MM.1S (cell line): ENCODE measurements around the gene GUCY2C.
"Not testable (repeated sequence)": the region's sequence is repeated elsewhere in the genome, so short reads cannot be mapped to it uniquely, and the experiment has no call there.

Experiments used
- DNase-seq: peaks from one replicate; pipeline ENCODE4 v3.0.0-alpha.2; 2015
- H2AFZ ChIP-seq: fragments of 300-600 bp; sonication (generic); 2 replicates; pipeline ENCODE4 v1.6.0; 2016; ENCODE audit warnings: antibody characterized with exemption, low read length
- H3F3A ChIP-seq: fragments of 300-600 bp; sonication (generic); 2 replicates; pipeline ENCODE4 v1.6.1; 2016; ENCODE audit warnings: mild to moderate bottlenecking, antibody characterized with exemption, low read length, moderate library complexity, mixed read lengths; ENCODE audit not compliant: insufficient read depth
- H3K27ac ChIP-seq: fragments of 300-600 bp; sonication (generic); 2 replicates; pipeline ENCODE4 v1.5.1; 2016; ENCODE audit warnings: mild to moderate bottlenecking, low read length
- H3K27me3 ChIP-seq: fragments of 300-600 bp; sonication (generic); replicated peaks from 2 replicates; pipeline ENCODE4 v1.6.0; 2016; ENCODE audit warnings: low read length; ENCODE audit not compliant: insufficient read depth
- H3K36me3 ChIP-seq: fragments of 300-600 bp; sonication (generic); replicated peaks from 2 replicates; pipeline ENCODE4 v1.6.1; 2016; ENCODE audit warnings: mild to moderate bottlenecking, low read length, mixed read lengths; ENCODE audit not compliant: insufficient read depth
- H3K4me1 ChIP-seq: fragments of 300-600 bp; sonication (generic); 2 replicates; pipeline ENCODE4 v1.6.1; 2016; ENCODE audit warnings: low read length, mixed read lengths
- H3K4me2 ChIP-seq: fragments of 300-600 bp; sonication (generic); 2 replicates; pipeline ENCODE4 v1.6.0; 2016; ENCODE audit warnings: low read depth, low read length
- H3K4me3 ChIP-seq: fragments of 300-600 bp; sonication (generic); 2 replicates; pipeline ENCODE4 v1.5.1; 2016; ENCODE audit warnings: low read length, mixed read lengths
- H3K79me2 ChIP-seq: fragments of 300-600 bp; sonication (generic); 2 replicates; pipeline ENCODE4 v1.6.1; 2016; ENCODE audit warnings: mixed run types, low read length, mixed read lengths
- H3K9ac ChIP-seq: fragments of 300-600 bp; sonication (generic); 2 replicates; pipeline ENCODE4 v1.6.1; 2016; ENCODE audit warnings: low read length, mixed read lengths
- H3K9me2 ChIP-seq: fragments of 300-600 bp; sonication (generic); replicated peaks from 2 replicates; pipeline ENCODE4 v1.6.1; 2016; ENCODE audit warnings: mild to moderate bottlenecking, low read length, mixed read lengths; ENCODE audit not compliant: insufficient read depth
- H3K9me3 ChIP-seq: fragments of 300-600 bp; sonication (generic); replicated peaks from 2 replicates; pipeline ENCODE4 v1.6.1; 2016; ENCODE audit warnings: mild to moderate bottlenecking, low read length, mixed read lengths; ENCODE audit not compliant: insufficient read depth
- H4K20me1 ChIP-seq: fragments of 300-600 bp; sonication (generic); 2 replicates; pipeline ENCODE4 v1.6.1; 2016; ENCODE audit warnings: mild to moderate bottlenecking, low read length, moderate library complexity, mixed read lengths; ENCODE audit not compliant: insufficient read depth
- CTCF ChIP-seq: fragments of 300-600 bp; sonication (generic); IDR thresholded peaks from 2 replicates; pipeline ENCODE4 v1.5.1; 2016; ENCODE audit warnings: antibody characterized with exemption, low read length, mixed read lengths
- EZH2 ChIP-seq: fragments of 300-600 bp; sonication (generic); optimal IDR thresholded peaks from 2 replicates; pipeline ENCODE3; 2017; ENCODE audit warnings: low read depth, mild to moderate bottlenecking, antibody characterized with exemption, low read length, mixed read lengths
- EZH2phosphoT487 ChIP-seq: fragments of 300-600 bp; sonication (generic); IDR thresholded peaks from 2 replicates; pipeline ENCODE4 v1.6.1; 2018; ENCODE audit warnings: antibody characterized with exemption, low read length

The GUCY2C gene

GRCh38 chr12:14689996-14690395 lies 6.4 kb downstream of the GUCY2C start:
- Histone ChIP-seq H3K27me3 (no peaks in the 10 kb centered on the region), H3K36me3 (no peaks in the 10 kb centered on the region), H3K4me2 (no peak overlapping the region), H4K20me1 (no peaks in the 10 kb centered on the region), H2AFZ (no peak overlapping the region), H3K9me2 (no peaks in the 10 kb centered on the region), H3K9ac (no peak overlapping the region), H3K9me3 (no peaks in the 10 kb centered on the region), H3F3A (no peaks in the 10 kb centered on the region), H3K4me3 (no peak overlapping the region), H3K27ac (no peak overlapping the region), H3K79me2 (no peaks in the 10 kb centered on the region), H3K4me1 (no peaks in the 10 kb centered on the region)
- TF ChIP-seq EZH2 (no peak), EZH2phosphoT487 (no peak), CTCF (no peak)
- no peak for DNase-seq

- Histone ChIP-seq H3K9me3 (no peaks in the 10 kb centered on the region), H4K20me1 (no peaks in the 10 kb centered on the region), H3K36me3 (no peaks in the 10 kb centered on the region), H3F3A (no peaks in the 10 kb centered on the region), H3K27ac (no peak overlapping the region), H3K4me1 (no peaks in the 10 kb centered on the region), H3K79me2 (no peaks in the 10 kb centered on the region), H3K27me3 (no peaks in the 10 kb centered on the region), H2AFZ (no peak overlapping the region), H3K9ac (no peak overlapping the region), H3K4me2 (no peak overlapping the region), H3K4me3 (no peak overlapping the region), H3K9me2 (no peaks in the 10 kb centered on the region)
- TF ChIP-seq EZH2, result no peak
- no peak for TF ChIP-seq CTCF
- no peak for TF ChIP-seq EZH2phosphoT487
- DNase-seq, result no peak
Observed at GRCh38 chr12:14689144-14689543, 7.3 kb downstream of the GUCY2C start.

GRCh38 chr12:14682231-14682630 lies 14.2 kb downstream of the GUCY2C start:
- H3F3A ChIP-seq, H2AFZ ChIP-seq, H3K4me1 ChIP-seq, H3K4me2 ChIP-seq, H3K9me3 ChIP-seq, H3K79me2 ChIP-seq, H3K9me2 ChIP-seq, H3K36me3 ChIP-seq, H4K20me1 ChIP-seq, H3K9ac ChIP-seq, H3K27me3 ChIP-seq, H3K27ac ChIP-seq, H3K4me3 ChIP-seq, DNase-seq: not testable (repeated sequence)

GRCh38 chr12:14681625-14682024 lies 14.8 kb downstream of the GUCY2C start:
- TF ChIP-seq EZH2 (no peak), EZH2phosphoT487 (no peak), CTCF (no peak)
- no peak overlapping the region for H3K4me2 ChIP-seq
- no peak overlapping the region for H3K9ac ChIP-seq
- H3F3A ChIP-seq, result no peaks in the 10 kb centered on the region
- no peaks in the 10 kb centered on the region for H4K20me1 ChIP-seq
- H3K36me3 ChIP-seq, result no peaks in the 10 kb centered on the region
- H3K4me3 ChIP-seq, result no peak overlapping the region
- H3K4me1 ChIP-seq, result no peaks in the 10 kb centered on the region
- H3K27me3 ChIP-seq, result no peaks in the 10 kb centered on the region
- no peak overlapping the region for H2AFZ ChIP-seq
- no peak for DNase-seq
- no peaks in the 10 kb centered on the region for H3K9me3 ChIP-seq
- no peaks in the 10 kb centered on the region for H3K79me2 ChIP-seq
- H3K27ac ChIP-seq, result no peak overlapping the region
- H3K9me2 ChIP-seq, result no peaks in the 10 kb centered on the region
